ENCODE measurements around the gene OR1J2. TPM values are rescaled to one million over a fixed set of nuclear protein-coding genes. Genes with fewer than 3 reads are reported as not detected.

The OR1J2 gene
- total and polyA plus RNA-seq, 2 of the 4 experiments (the other 2 are of a cell fraction) = not detected

- H4K5ac ChIP-seq (ENCODE audit: low read depth, low read length) = peak overlapping the region; percentile 90
- no peaks in the 10 kb centered on the region for H3K36me3 ChIP-seq (ENCODE audit: control insufficient read depth, insufficient read depth, low read length)
- peak overlapping the region; percentile 49 for H3K4ac ChIP-seq (ENCODE audit: low read depth, low read length)
- H3K4me1 ChIP-seq (ENCODE audit: control insufficient read depth, insufficient read depth, low read length) = no peaks in the 10 kb centered on the region; the same call in 1 of the 2 replicates
- no peaks in the 10 kb centered on the region for H4K20me1 ChIP-seq (ENCODE audit: insufficient read depth, low read length)
- peak overlapping the region; percentile 85 for H3K4me2 ChIP-seq (ENCODE audit: low read depth, low read length)
- peak overlapping the region; percentile 1 for H2AK9ac ChIP-seq (replicated peaks; ENCODE audit: low read depth, low read length, poor library complexity)
- H2AK5ac ChIP-seq (ENCODE audit: low read depth, low read length) = peak overlapping the region; percentile 45; the same call in 1 of the 2 replicates
- H3K9ac ChIP-seq (ENCODE audit: low read depth, low read length) = peak overlapping the region; percentile 44; the same call in 1 of the 2 replicates
- no peak overlapping the region for H2BK5ac ChIP-seq (ENCODE audit: low read depth, low read length, poor library complexity, severe bottlenecking)
- peak overlapping the region; percentile 67 for H3K14ac ChIP-seq (replicated peaks; ENCODE audit: low read depth, low read length)
- H3K9me1 ChIP-seq (ENCODE audit: insufficient read depth, low read length) = no peaks in the 10 kb centered on the region
- no peaks in the 10 kb centered on the region; the same call in 1 of the 2 replicates for H3K27me3 ChIP-seq (ENCODE audit: control insufficient read depth, insufficient read depth, low read length)
- H3K56ac ChIP-seq (ENCODE audit: extremely low read depth, insufficient read depth, low read length) = peak overlapping the region; percentile 50
- peak overlapping the region; percentile 47; the same call in 1 of the 2 replicates for H4K91ac ChIP-seq (ENCODE audit: insufficient read depth, low read depth, low read length)
- peak overlapping the region; percentile 78 to 83 for H4K8ac ChIP-seq (ENCODE audit: low read depth in 2 of 2, low read length in 2 of 2)
- 0 out of 2 replicates have a peak overlapping the region, but pooled peaks have one; percentile 39 for H3K18ac ChIP-seq (ENCODE audit: low read depth, low read length)
- H3K4me3 ChIP-seq (ENCODE audit: insufficient read depth, low read depth, low read length) = no peak overlapping the region
- in situ Hi-C loops (cut with MboI; ENCODE audit: low sequenced_read_pairs) (loop anchor here (5.0 kb wide), 1 partner anchor 348 kb away; no protein-coding TSS in a partner anchor), dilution Hi-C loops (cut with HindIII; ENCODE audit: low sequenced_read_pairs, unreplicated experiment) (no loop called here), intact Hi-C loops (cut with micrococcal nuclease) (no loop called here)
- H2BK120ac ChIP-seq (ENCODE audit: low read depth, low read length) = peak overlapping the region; percentile 66
- 100% methylated on average over 1 of the region's 10 CpGs; no CpG with 5 or more reads in 1 of the 2 experiments for WGBS, 2 experiments (ENCODE audit: extremely low coverage in 2 of 2, insufficient read length in 1 of 2)
- H3K79me1 ChIP-seq (ENCODE audit: low read depth in 1 of 2, low read length in 2 of 2) = no peaks in the 10 kb centered on the region
- peak overlapping the region; percentile 15; the same call in 1 of the 2 replicates for H3K27ac ChIP-seq (ENCODE audit: insufficient read depth, low read length)
- no peaks in the 10 kb centered on the region for H3K9me3 ChIP-seq (ENCODE audit: control insufficient read depth, insufficient read depth, low read length)
- peak overlapping the region; percentile 27 for H2AFZ ChIP-seq (replicated peaks; ENCODE audit: low read length, poor library complexity)
- DNase-seq = no peak
- ChIA-PET CTCF (interaction anchor here (1.3 to 2.0 kb wide), 2 partner anchors 10 to 344 kb away, joined by 3 to 7 read pairs; no protein-coding TSS in a partner anchor), POLR2A (ENCODE audit: unreplicated experiment) (interaction anchor here (0.8 kb wide), 1 partner anchor 18 kb away, joined by 4 read pairs; no protein-coding TSS in a partner anchor)
- ATAC-seq (ENCODE audit: low read depth) = no peak
- H3K23ac ChIP-seq (ENCODE audit: low read depth, low read length) = peak overlapping the region; percentile 10; the same call in 1 of the 2 replicates
- peak overlapping the region; percentile 46 for H2BK20ac ChIP-seq (ENCODE audit: low read depth, low read length)
- BruUV-seq (replicated peaks) = no TSS peak
- peak overlapping the region; percentile 45; the same call in 2 of the 3 replicates for H2BK15ac ChIP-seq (ENCODE audit: low read depth, low read length)
- TF ChIP-seq NFE2L2 (IDR thresholded peaks at IDR 0.05; ENCODE audit: low read depth, low read length) (no peak), BHLHE40 (IDR thresholded peaks at IDR 0.05; ENCODE audit: low read depth, low read length) (no peak), RAD21 (IDR thresholded peaks at IDR 0.05; ENCODE audit: low read length) (no peak), POLR2A (IDR thresholded peaks at IDR 0.05; ENCODE audit: low read depth, low read length) (no peak), FOS (IDR thresholded peaks at IDR 0.05; ENCODE audit: low read depth, low read length) (no peak), RCOR1 (IDR thresholded peaks at IDR 0.05; ENCODE audit: insufficient replicate concordance, low read length) (no peak), USF2 (IDR thresholded peaks at IDR 0.05; ENCODE audit: low read depth, low read length) (no peak), SMC3 (IDR thresholded peaks at IDR 0.05; ENCODE audit: low read depth, low read length) (no peak), CHD1 (IDR thresholded peaks at IDR 0.05; ENCODE audit: low read depth, low read length) (no peak), MAFK (IDR thresholded peaks at IDR 0.05; ENCODE audit: low read depth, low read length) (no peak), MXI1 (IDR thresholded peaks at IDR 0.05; ENCODE audit: borderline replicate concordance, low read depth, low read length) (no peak), RFX5 (IDR thresholded peaks at IDR 0.05; ENCODE audit: low read depth, low read length) (no peak), CEBPB (IDR thresholded peaks at IDR 0.05; ENCODE audit: low read depth, low read length) (no peak), ELK1 (IDR thresholded peaks at IDR 0.05; ENCODE audit: borderline replicate concordance, low read depth, low read length) (no peak)
Observed at GRCh38 chr9:122463828-122464632, 46.6 kb upstream of the OR1J2 start.

Measured in IMR-90 (cell line).